HCT116 (cell line): ENCODE measurements around the gene CDH13. TPM values are rescaled to one million over a fixed set of nuclear protein-coding genes. Genes with fewer than 3 reads are reported as not detected.

Experiments
- ATAC-seq: fragments of 200-7000 bp; cut with Tn5 transposase; 2 replicates; pipeline ENCODE4 v1.9.1; 2020; ENCODE audit warnings: mild to moderate bottlenecking, moderate library complexity
- BruUV-seq: library from RNA; stranded (reverse); fragments of 400-500 nt; replicated peaks from 2 replicates; lab custom pipeline; 2021; lab: Mats Ljungman, UMichigan
- CTCF ChIA-PET: fragments of 300-600 bp; sonication (Branson Sonifier 250); formaldehyde crosslinking; loops from one replicate; lab custom pipeline; 2021; ENCODE audit warnings: antibody characterized with exemption; lab: Charles Lee
- POLR2A ChIA-PET: fragments of 300-600, 350-600 bp; sonication (Branson Sonifier 250); formaldehyde crosslinking; loops from one replicate; lab custom pipeline; 2021; ENCODE audit warnings: antibody characterized with exemption; lab: Charles Lee
- RAD21 ChIA-PET, 2 experiments: fragments of 300-600 bp; sonication (Branson Sonifier 250); formaldehyde crosslinking; loops; one replicate each; lab custom pipeline; 2023; ENCODE audit warnings: low total read pairs in 2 of 2; ENCODE audit not compliant: uncharacterized antibody in 2 of 2, unreplicated experiment in 2 of 2, low non-redundant PET in 1 of 2; lab: Charles Lee
- DNase-seq: peaks from one replicate; pipeline ENCODE4 v3.0.0-alpha.2; 2010; ENCODE audit warnings: low read depth, low spot score
- H2AFZ ChIP-seq: fragments of 200-600 bp; shearing (Covaris generic), sonication (generic); 2 replicates; pipeline ENCODE4 v1.6.1; 2017; ENCODE audit warnings: low read depth, mixed run types, mixed read lengths, antibody characterized with exemption, low read length; ENCODE audit not compliant: poor library complexity, severe bottlenecking
- H3K27ac ChIP-seq: 2 replicates; pipeline ENCODE4 v1.5.1; 2012; ENCODE audit warnings: low read depth, low read length
- H3K27me3 ChIP-seq: fragments of 200-600 bp; sonication (generic); 2 replicates; pipeline ENCODE4 v1.6.1; 2016; ENCODE audit warnings: mixed run types, low read length, mixed read lengths; ENCODE audit not compliant: insufficient read depth
- H3K36me3 ChIP-seq, 2 experiments: fragments of 200-500 bp in 1 of 2; fragments of 200-600 bp in 1 of 2; sonication (Bioruptor generic) in 1 of 2; sonication (generic) in 1 of 2; 2 replicates each; pipeline versions ENCODE4 v1.5.1 to v1.6.1; 2014 to 2016; ENCODE audit warnings: low read length in 2 of 2, inconsistent platforms in 1 of 2, mixed read lengths in 1 of 2, mixed run types in 1 of 2; ENCODE audit not compliant: insufficient read depth in 2 of 2, control insufficient read depth in 1 of 2
- H3K4me1 ChIP-seq, 2 experiments: fragments of 200-600 bp in 1 of 2; sonication (generic) in 1 of 2; 2 replicates each; pipeline versions ENCODE4 v1.5.1 to v1.6.1; 2012 to 2017; ENCODE audit warnings: low read length in 2 of 2, inconsistent platforms in 1 of 2, mild to moderate bottlenecking in 1 of 2, mixed read lengths in 1 of 2, mixed run types in 1 of 2, moderate library complexity in 1 of 2; ENCODE audit not compliant: insufficient read depth in 2 of 2, control insufficient read depth in 1 of 2
- H3K4me2 ChIP-seq: fragments of 200-600 bp; sonication (generic); 2 replicates; pipeline ENCODE4 v1.6.1; 2017; ENCODE audit warnings: mixed run types, low read length, mixed read lengths
- H3K4me3 ChIP-seq, 2 experiments: fragments of 200-600 bp in 1 of 2; sonication (generic) in 1 of 2; replicated peaks in 1 of 2; 2 replicates each; pipeline ENCODE4 v1.5.1; 2011 to 2016; ENCODE audit warnings: low read length in 2 of 2, control low read depth in 1 of 2, low read depth in 1 of 2, mild to moderate bottlenecking in 1 of 2, mixed read lengths in 1 of 2, mixed run types in 1 of 2
- H3K79me2 ChIP-seq: fragments of 200-600 bp; sonication (generic); 2 replicates; pipeline ENCODE4 v1.6.1; 2017; ENCODE audit warnings: mild to moderate bottlenecking, mixed run types, low read length, moderate library complexity, mixed read lengths; ENCODE audit not compliant: insufficient read depth
- H3K9ac ChIP-seq: fragments of 200-600 bp; sonication (generic); 2 replicates; pipeline ENCODE4 v1.6.1; 2016; ENCODE audit warnings: low read length, mixed read lengths
- H3K9me2 ChIP-seq: fragments of 200-600 bp; sonication (generic), shearing (Covaris generic); 2 replicates; pipeline ENCODE4 v1.6.1; 2017; ENCODE audit warnings: mixed run types, mild to moderate bottlenecking, moderate library complexity; ENCODE audit not compliant: insufficient read depth
- H3K9me3 ChIP-seq, 2 experiments: fragments of 200-500 bp in 1 of 2; fragments of 200-600 bp in 1 of 2; sonication (Bioruptor generic) in 1 of 2; sonication (generic) in 1 of 2; 2 replicates each; pipeline ENCODE4 v1.6.1; 2014 to 2017; ENCODE audit warnings: low read length in 2 of 2, mixed read lengths in 2 of 2, inconsistent platforms in 1 of 2, low read depth in 1 of 2, mild to moderate bottlenecking in 1 of 2, mixed run types in 1 of 2, moderate library complexity in 1 of 2; ENCODE audit not compliant: control insufficient read depth in 1 of 2, insufficient read depth in 1 of 2
- H4K20me1 ChIP-seq: fragments of 200-600 bp; sonication (generic), shearing (Covaris generic); 2 replicates; pipeline ENCODE4 v1.6.1; 2017; ENCODE audit warnings: mixed run types, mild to moderate bottlenecking, moderate library complexity; ENCODE audit not compliant: insufficient read depth
- CBX3 ChIP-seq: IDR thresholded peaks from 2 replicates; pipeline ENCODE4 v1.6.1; 2012; ENCODE audit warnings: low read depth
- CEBPB ChIP-seq: IDR thresholded peaks from 2 replicates; pipeline ENCODE4 v1.6.1; 2012; ENCODE audit warnings: low read depth
- CTCF ChIP-seq, 3 experiments: fragments of 200-600 bp in 1 of 3; sonication (generic) in 1 of 3; IDR thresholded peaks in 2 of 3; conservative IDR thresholded peaks in 1 of 3; 2 replicates each; pipeline ENCODE4 v1.5.1; 2012 to 2017; ENCODE audit warnings: low read depth in 2 of 3, low read length in 2 of 3, antibody characterized with exemption in 1 of 3, borderline replicate concordance in 1 of 3, control low read depth in 1 of 3, mild to moderate bottlenecking in 1 of 3, mixed read lengths in 1 of 3, mixed run types in 1 of 3, moderate library complexity in 1 of 3; ENCODE audit not compliant: insufficient read depth in 1 of 3
- EGR1 ChIP-seq: IDR thresholded peaks from 2 replicates; pipeline ENCODE4 v1.6.1; 2012; ENCODE audit warnings: low read depth
- ELF1 ChIP-seq: IDR thresholded peaks from 2 replicates; pipeline ENCODE4 v1.6.1; 2012; ENCODE audit warnings: low read depth, borderline replicate concordance
- EZH2phosphoT487 ChIP-seq: fragments of 200-600 bp; IDR thresholded peaks from 2 replicates; pipeline ENCODE4 v1.6.1; 2018; ENCODE audit warnings: antibody characterized with exemption, borderline replicate concordance
- FOSL1 ChIP-seq: IDR thresholded peaks from 2 replicates; pipeline ENCODE4 v1.6.1; 2012; ENCODE audit warnings: low read depth
- JUND ChIP-seq: IDR thresholded peaks from 2 replicates; pipeline ENCODE4 v1.6.1; 2012
- POLR2A ChIP-seq: IDR thresholded peaks from 2 replicates; pipeline ENCODE4 v1.7.0; 2011; ENCODE audit warnings: borderline replicate concordance; ENCODE audit not compliant: insufficient read depth, insufficient read length; ENCODE audit errors: extremely low read depth
- POLR2AphosphoS5 ChIP-seq: IDR thresholded peaks from 2 replicates; pipeline ENCODE4 v1.6.1; 2011; ENCODE audit warnings: mild to moderate bottlenecking, low read depth, low read length, moderate library complexity
- SIN3A ChIP-seq: IDR thresholded peaks from 2 replicates; pipeline ENCODE4 v1.6.1; 2012; ENCODE audit warnings: low read depth
- SP1 ChIP-seq: IDR thresholded peaks from 2 replicates; pipeline ENCODE4 v1.6.1; 2012; ENCODE audit warnings: low read depth
- SRF ChIP-seq: IDR thresholded peaks from 2 replicates; pipeline ENCODE4 v1.6.1; 2012; ENCODE audit warnings: low read depth
- TCF7L2 ChIP-seq: IDR thresholded peaks from 2 replicates; pipeline ENCODE4 v1.7.0; 2011; ENCODE audit warnings: borderline replicate concordance, inconsistent platforms; ENCODE audit not compliant: insufficient read depth, insufficient read length; ENCODE audit errors: extremely low read depth
- ZBTB33 ChIP-seq: IDR thresholded peaks from 2 replicates; pipeline ENCODE4 v1.6.1; 2011; ENCODE audit warnings: mild to moderate bottlenecking, low read length, moderate library complexity; ENCODE audit not compliant: insufficient replicate concordance; ENCODE audit errors: extremely low read depth
- ZFX ChIP-seq: fragments of 450-650 bp; IDR thresholded peaks from 2 replicates; pipeline ENCODE4 v1.6.1; 2017
- ZNF274 ChIP-seq: fragments of 200-500 bp; sonication (Bioruptor generic); IDR thresholded peaks from 2 replicates; pipeline ENCODE4 v1.6.1; 2014; ENCODE audit warnings: mild to moderate bottlenecking, low read depth, low read length, inconsistent platforms
- intact Hi-C: fragments of 100-400 bp; cut with micrococcal nuclease; formaldehyde crosslinking; loops from 2 replicates; pipeline ENCODE4 v1.10.0; 2022
- total RNA-seq: library from RNA; stranded (reverse); gene quantifications from one replicate; pipeline ENCODE4 v1.2.1, GENCODE V29; 2021; ENCODE audit not compliant: unreplicated experiment
- TF ChIP-seq, protein P1 (sequence below): IDR thresholded peaks from 2 replicates; pipeline ENCODE4 v1.6.1; 2012; ENCODE audit warnings: low read depth
- TF ChIP-seq, protein P2 (sequence below): IDR thresholded peaks from 2 replicates; pipeline ENCODE4 v1.6.1; 2012

The CDH13 gene
- total RNA-seq, 1 experiment from 2014 or later = not detected

DNA sequence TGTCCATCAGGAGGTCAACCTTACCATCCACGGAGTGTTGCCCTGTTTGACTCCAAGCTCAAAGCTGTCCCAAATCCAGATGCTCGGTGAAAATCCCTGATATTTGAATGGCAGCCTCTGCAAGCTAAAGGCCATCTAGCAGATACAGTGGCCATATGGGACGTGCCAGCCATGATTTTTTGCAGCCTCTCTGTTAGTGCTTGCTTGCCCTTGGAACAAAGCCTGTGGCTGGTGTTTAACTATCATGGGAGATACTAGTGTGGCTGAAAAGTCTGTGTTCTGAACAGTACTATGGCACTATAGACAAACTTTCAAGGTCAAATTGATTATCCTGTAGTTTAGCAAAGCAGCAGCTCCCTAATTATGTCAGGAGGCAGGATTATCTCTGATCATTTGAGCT lies 214.3 kb downstream of the CDH13 start:
- RAD21 ChIA-PET = no interaction called here
- H4K20me1 ChIP-seq = no peaks in the 10 kb centered on the region
- H3K4me2 ChIP-seq = no peak overlapping the region
- H3K9me3 ChIP-seq = peaks cover 12 to 18% of the 10 kb centered on the region in 2 experiments; a peak in 2 of 4 replicates
- no peaks in the 10 kb centered on the region for H3K79me2 ChIP-seq
- H3K9ac ChIP-seq = no peak overlapping the region
- no peak overlapping the region for H3K27ac ChIP-seq
- no peak for DNase-seq
- H3K4me3 ChIP-seq = no peak overlapping the region
- CTCF ChIA-PET = no interaction called here
- intact Hi-C loops = no loop called here
- no peaks in the 10 kb centered on the region for H3K27me3 ChIP-seq
- no peaks in the 10 kb centered on the region for H3K9me2 ChIP-seq
- no TSS peak for BruUV-seq
- no peak overlapping the region for H2AFZ ChIP-seq
- ATAC-seq = no peak
- no peaks in the 10 kb centered on the region for H3K36me3 ChIP-seq
- TF ChIP-seq SRF (no peak), POLR2AphosphoS5 (no peak), FOSL1 (no peak), EGR1 (no peak), POLR2A (no peak), SP1 (no peak), EZH2phosphoT487 (no peak), CEBPB (no peak), ZFX (no peak), JUND (no peak), ZBTB33 (no peak), CTCF (IDR thresholded peaks at IDR 0.05 in 2 of 3, conservative IDR thresholded peaks at IDR 0.05 in 1 of 3; ENCODE audit: borderline replicate concordance in 1 of 3, insufficient read depth in 1 of 3, low read depth in 2 of 3, low read length in 2 of 3) (no peak), CBX3 (no peak), ELF1 (no peak), SIN3A (no peak), TCF7L2 (no peak), ZNF274 (no peak)
- TF ChIP-seq, protein P1, sequence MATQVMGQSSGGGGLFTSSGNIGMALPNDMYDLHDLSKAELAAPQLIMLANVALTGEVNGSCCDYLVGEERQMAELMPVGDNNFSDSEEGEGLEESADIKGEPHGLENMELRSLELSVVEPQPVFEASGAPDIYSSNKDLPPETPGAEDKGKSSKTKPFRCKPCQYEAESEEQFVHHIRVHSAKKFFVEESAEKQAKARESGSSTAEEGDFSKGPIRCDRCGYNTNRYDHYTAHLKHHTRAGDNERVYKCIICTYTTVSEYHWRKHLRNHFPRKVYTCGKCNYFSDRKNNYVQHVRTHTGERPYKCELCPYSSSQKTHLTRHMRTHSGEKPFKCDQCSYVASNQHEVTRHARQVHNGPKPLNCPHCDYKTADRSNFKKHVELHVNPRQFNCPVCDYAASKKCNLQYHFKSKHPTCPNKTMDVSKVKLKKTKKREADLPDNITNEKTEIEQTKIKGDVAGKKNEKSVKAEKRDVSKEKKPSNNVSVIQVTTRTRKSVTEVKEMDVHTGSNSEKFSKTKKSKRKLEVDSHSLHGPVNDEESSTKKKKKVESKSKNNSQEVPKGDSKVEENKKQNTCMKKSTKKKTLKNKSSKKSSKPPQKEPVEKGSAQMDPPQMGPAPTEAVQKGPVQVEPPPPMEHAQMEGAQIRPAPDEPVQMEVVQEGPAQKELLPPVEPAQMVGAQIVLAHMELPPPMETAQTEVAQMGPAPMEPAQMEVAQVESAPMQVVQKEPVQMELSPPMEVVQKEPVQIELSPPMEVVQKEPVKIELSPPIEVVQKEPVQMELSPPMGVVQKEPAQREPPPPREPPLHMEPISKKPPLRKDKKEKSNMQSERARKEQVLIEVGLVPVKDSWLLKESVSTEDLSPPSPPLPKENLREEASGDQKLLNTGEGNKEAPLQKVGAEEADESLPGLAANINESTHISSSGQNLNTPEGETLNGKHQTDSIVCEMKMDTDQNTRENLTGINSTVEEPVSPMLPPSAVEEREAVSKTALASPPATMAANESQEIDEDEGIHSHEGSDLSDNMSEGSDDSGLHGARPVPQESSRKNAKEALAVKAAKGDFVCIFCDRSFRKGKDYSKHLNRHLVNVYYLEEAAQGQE = no peak
- TF ChIP-seq, protein P2, sequence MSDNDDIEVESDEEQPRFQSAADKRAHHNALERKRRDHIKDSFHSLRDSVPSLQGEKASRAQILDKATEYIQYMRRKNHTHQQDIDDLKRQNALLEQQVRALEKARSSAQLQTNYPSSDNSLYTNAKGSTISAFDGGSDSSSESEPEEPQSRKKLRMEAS = no peak
- POLR2A ChIA-PET = no interaction called here
- no peaks in the 10 kb centered on the region for H3K4me1 ChIP-seq
